ENCODE measurements around the gene METTL23.

GRCh38 chr17:76683011-76683755 lies 43.5 kb upstream of the METTL23 start:
- no peak for TF ChIP-seq CTCF (IDR thresholded peaks at IDR 0.05)
- no peak for TF ChIP-seq POLR2A (IDR thresholded peaks at IDR 0.05)

All from thyroid gland (tissue), 4 donors.